ENCODE measurements around the gene LRRC36. TPM values are rescaled to one million over a fixed set of nuclear protein-coding genes. Genes with fewer than 3 reads are reported as not detected.

The LRRC36 gene
- total and polyA plus RNA-seq, 2 of the 13 experiments (the other 11 are each of a cell fraction or from before 2014, with no cell fraction given), result 0.12 to 0.15 TPM

DNA sequence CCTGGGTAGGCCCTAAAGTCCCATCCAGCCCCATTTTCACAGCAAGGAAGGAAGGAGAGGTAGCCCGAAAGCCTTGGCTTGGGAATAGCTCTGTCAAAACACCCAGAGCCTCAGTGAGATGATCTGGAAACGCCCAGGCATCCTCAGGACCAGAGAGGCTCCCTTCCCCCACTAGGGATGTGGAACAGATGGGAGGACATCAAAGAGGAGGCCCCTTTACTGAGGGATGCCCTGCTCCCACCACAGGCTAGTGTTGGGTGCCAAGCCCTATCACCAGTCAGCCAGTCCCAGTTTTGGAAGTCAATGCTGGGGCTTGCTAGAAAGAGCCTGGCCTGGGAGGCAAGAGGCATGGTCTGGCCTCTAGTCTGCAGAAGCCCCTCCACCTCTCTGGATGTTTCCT lies 62.0 kb downstream of the LRRC36 start:
- ChIA-PET CTCF (ENCODE audit: low intra/inter-chr PET ratio, low total read pairs) (no interaction called here), POLR2A (no interaction called here)
- Histone ChIP-seq H3K79me2 (ENCODE audit: insufficient read depth, low read length) (no peaks in the 10 kb centered on the region), H3K9me3 (ENCODE audit: low read length) (no peaks in the 10 kb centered on the region), H3K36me3 (replicated peaks in 1 of 2; ENCODE audit: control insufficient read depth in 1 of 2, insufficient read depth in 2 of 2, low read length in 2 of 2) (no peaks in the 10 kb centered on the region), H3K4me3 (replicated peaks in 1 of 3; ENCODE audit: insufficient read depth in 1 of 3, low read depth in 2 of 3, low read length in 3 of 3) (no peak overlapping the region), H3K9ac (ENCODE audit: insufficient read depth, low read depth, low read length) (no peak overlapping the region), H3K27me3 (ENCODE audit: control insufficient read depth in 1 of 2, insufficient read depth in 2 of 2, low read length in 2 of 2) (peaks cover 9 to 72% of the 10 kb centered on the region in 2 experiments; a peak in 4 of 5 replicates), H2AFZ (ENCODE audit: low read length) (no peak overlapping the region), H3K27ac (ENCODE audit: extremely low read length, insufficient read depth, low read length) (no peak overlapping the region), H4K20me1 (ENCODE audit: insufficient read depth, low read length) (no peaks in the 10 kb centered on the region), H3K4me2 (ENCODE audit: low read depth, low read length) (no peak overlapping the region), H3K4me1 (ENCODE audit: insufficient read depth, low read length) (peaks cover 13% of the 10 kb centered on the region)
- no peak for TF ChIP-seq GMEB2 (CRISPR knock-in tag; IDR thresholded peaks at IDR 0.05; ENCODE audit: low read depth)
- TF ChIP-seq ATF7-NPFF (CRISPR knock-in tag; IDR thresholded peaks at IDR 0.05; ENCODE audit: low read depth), result no peak
- no peak for TF ChIP-seq CEBPG (CRISPR knock-in tag; IDR thresholded peaks at IDR 0.05)
- 25% methylated on average over 2 of the region's 2 CpGs for WGBS (ENCODE audit: low lambda C conversion rate)
- intact Hi-C loops (cut with micrococcal nuclease; ENCODE audit: unreplicated experiment), result no loop called here
- DNase-seq (ENCODE audit: low spot score), result no peak
- in situ Hi-C loops (cut with HindIII; ENCODE audit: extremely low pct_ligation_motif_present, low pct_unique_long_range_greater_than_20kb), result no loop called here
- BruUV-seq (replicated peaks), result no TSS peak
- FAIRE-seq, result no peak
- no peak for ATAC-seq

- H3K4me3 ChIP-seq (replicated peaks in 1 of 3; ENCODE audit: insufficient read depth in 1 of 3, low read depth in 2 of 3, low read length in 3 of 3), result no peak overlapping the region
- no peaks in the 10 kb centered on the region for H3K9me3 ChIP-seq (ENCODE audit: low read length)
- CTCF ChIA-PET (ENCODE audit: low intra/inter-chr PET ratio, low total read pairs), result no interaction called here
- H4K20me1 ChIP-seq (ENCODE audit: insufficient read depth, low read length), result no peaks in the 10 kb centered on the region
- WGBS (ENCODE audit: low lambda C conversion rate), result 43% methylated on average over 24 of the region's 27 CpGs
- H3K27ac ChIP-seq (ENCODE audit: extremely low read length, insufficient read depth, low read length), result no peak overlapping the region
- H3K36me3 ChIP-seq (replicated peaks in 1 of 2; ENCODE audit: control insufficient read depth in 1 of 2, insufficient read depth in 2 of 2, low read length in 2 of 2), result no peaks in the 10 kb centered on the region
- no peak for DNase-seq (ENCODE audit: low spot score)
- no peaks in the 10 kb centered on the region for H3K79me2 ChIP-seq (ENCODE audit: insufficient read depth, low read length)
- no TSS peak for BruUV-seq (replicated peaks)
- POLR2A ChIA-PET, result no interaction called here
- H2AFZ ChIP-seq (ENCODE audit: low read length), result no peak overlapping the region
- in situ Hi-C loops (cut with HindIII; ENCODE audit: extremely low pct_ligation_motif_present, low pct_unique_long_range_greater_than_20kb) (no loop called here), intact Hi-C loops (cut with micrococcal nuclease; ENCODE audit: unreplicated experiment) (no loop called here)
- no peak for FAIRE-seq
- H3K27me3 ChIP-seq (ENCODE audit: control insufficient read depth in 1 of 2, insufficient read depth in 2 of 2, low read length in 2 of 2), result peaks cover 9 to 78% of the 10 kb centered on the region in 2 experiments; a peak in 4 of 5 replicates
- peaks cover 18% of the 10 kb centered on the region for H3K4me1 ChIP-seq (ENCODE audit: insufficient read depth, low read length)
- H3K9ac ChIP-seq (ENCODE audit: insufficient read depth, low read depth, low read length), result no peak overlapping the region
- ATAC-seq, result no peak
- H3K4me2 ChIP-seq (ENCODE audit: low read depth, low read length), result no peak overlapping the region
- TF ChIP-seq FOXK1 (CRISPR knock-in tag; IDR thresholded peaks at IDR 0.05; ENCODE audit: borderline replicate concordance, low read depth), result no peak
- TF ChIP-seq ZNF510 (CRISPR knock-in tag; IDR thresholded peaks at IDR 0.05; ENCODE audit: low read depth), result no peak
- TF ChIP-seq ZNF883 (CRISPR knock-in tag; IDR thresholded peaks at IDR 0.05; ENCODE audit: not compliant biosample characterization), result no peak
- no peak for TF ChIP-seq MBD4 (IDR thresholded peaks at IDR 0.05; ENCODE audit: borderline replicate concordance, low read length)
Measured at GRCh38 chr16:67389911-67390815, 63.5 kb downstream of the LRRC36 start.
